Measurements from ENCODE around the gene CBX1. TPM values are rescaled to one million over a fixed set of nuclear protein-coding genes. Genes with fewer than 3 reads are reported as not detected.

CBX1 gene
- total RNA-seq, 1 donor from 2014 or later: 69.3 TPM

DNA sequence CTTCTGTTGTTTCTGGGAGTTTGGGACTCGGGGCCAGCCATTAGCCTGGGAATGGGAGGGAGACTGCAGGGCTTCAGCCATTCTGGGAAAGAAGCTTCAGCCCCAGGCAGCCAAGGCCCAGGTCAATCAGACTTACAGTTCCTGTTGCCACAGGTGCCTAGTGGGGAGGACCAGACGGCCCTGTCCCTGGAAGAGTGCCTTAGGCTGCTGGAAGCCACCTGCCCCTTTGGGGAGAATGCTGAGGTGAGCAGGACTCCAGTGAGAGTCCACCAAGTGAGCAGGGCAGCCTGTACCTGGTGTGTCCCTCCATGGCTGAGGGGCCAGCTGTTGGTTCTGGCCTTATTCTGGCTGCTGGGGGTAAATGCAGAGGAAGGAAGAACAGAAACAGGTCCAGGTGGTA lies 44.4 kb downstream of the CBX1 start:
- Mint-ChIP-seq H3K9me3 (ENCODE audit: unreplicated experiment) (no peaks in the 10 kb centered on the region), H3K4me1 (ENCODE audit: low read depth, unreplicated experiment) (peaks cover 52% of the 10 kb centered on the region), H3K4me3 (ENCODE audit: unreplicated experiment) (peak overlapping the region; percentile 92), H3K27ac (ENCODE audit: unreplicated experiment) (peak overlapping the region; percentile 100), H3K27me3 (ENCODE audit: low read depth, unreplicated experiment) (no peaks in the 10 kb centered on the region), H3K36me3 (ENCODE audit: low read depth, unreplicated experiment) (peaks cover 61% of the 10 kb centered on the region)
- H3K79me2 ChIP-seq (ENCODE audit: insufficient read depth, low read length): peaks cover 81% of the 10 kb centered on the region
- H3K36me3 ChIP-seq (ENCODE audit: insufficient read depth, low read length): peaks cover 29% of the 10 kb centered on the region
- H3K4me3 ChIP-seq (ENCODE audit: insufficient read depth, low read depth, low read length): no peak overlapping the region
- no peaks in the 10 kb centered on the region for H3K9me3 ChIP-seq (ENCODE audit: insufficient read depth, low read depth, low read length)
- no peaks in the 10 kb centered on the region for H3K27me3 ChIP-seq (ENCODE audit: insufficient read depth, low read length)
- no peak overlapping the region for H2AFZ ChIP-seq (ENCODE audit: low read depth, low read length)
- peaks cover 34% of the 10 kb centered on the region for H3K4me1 ChIP-seq (ENCODE audit: insufficient read depth, low read length)
- no peak overlapping the region for H3K9ac ChIP-seq (ENCODE audit: low read length)
- DNase-seq (ENCODE audit: low read depth): no peak
- H3K4me2 ChIP-seq (ENCODE audit: low read length): no peak overlapping the region
- peaks cover 90% of the 10 kb centered on the region for H4K20me1 ChIP-seq (ENCODE audit: insufficient read depth, low read length)
- FAIRE-seq: no peak
- no peak overlapping the region for H3K27ac ChIP-seq (ENCODE audit: low read depth, low read length)
- TF ChIP-seq EZH2 (IDR thresholded peaks at IDR 0.05; ENCODE audit: insufficient read depth, low read length): no peak
- TF ChIP-seq, protein P1, sequence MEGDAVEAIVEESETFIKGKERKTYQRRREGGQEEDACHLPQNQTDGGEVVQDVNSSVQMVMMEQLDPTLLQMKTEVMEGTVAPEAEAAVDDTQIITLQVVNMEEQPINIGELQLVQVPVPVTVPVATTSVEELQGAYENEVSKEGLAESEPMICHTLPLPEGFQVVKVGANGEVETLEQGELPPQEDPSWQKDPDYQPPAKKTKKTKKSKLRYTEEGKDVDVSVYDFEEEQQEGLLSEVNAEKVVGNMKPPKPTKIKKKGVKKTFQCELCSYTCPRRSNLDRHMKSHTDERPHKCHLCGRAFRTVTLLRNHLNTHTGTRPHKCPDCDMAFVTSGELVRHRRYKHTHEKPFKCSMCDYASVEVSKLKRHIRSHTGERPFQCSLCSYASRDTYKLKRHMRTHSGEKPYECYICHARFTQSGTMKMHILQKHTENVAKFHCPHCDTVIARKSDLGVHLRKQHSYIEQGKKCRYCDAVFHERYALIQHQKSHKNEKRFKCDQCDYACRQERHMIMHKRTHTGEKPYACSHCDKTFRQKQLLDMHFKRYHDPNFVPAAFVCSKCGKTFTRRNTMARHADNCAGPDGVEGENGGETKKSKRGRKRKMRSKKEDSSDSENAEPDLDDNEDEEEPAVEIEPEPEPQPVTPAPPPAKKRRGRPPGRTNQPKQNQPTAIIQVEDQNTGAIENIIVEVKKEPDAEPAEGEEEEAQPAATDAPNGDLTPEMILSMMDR (IDR thresholded peaks at IDR 0.05; ENCODE audit: insufficient read depth, low read depth, low read length): no peak

DNA sequence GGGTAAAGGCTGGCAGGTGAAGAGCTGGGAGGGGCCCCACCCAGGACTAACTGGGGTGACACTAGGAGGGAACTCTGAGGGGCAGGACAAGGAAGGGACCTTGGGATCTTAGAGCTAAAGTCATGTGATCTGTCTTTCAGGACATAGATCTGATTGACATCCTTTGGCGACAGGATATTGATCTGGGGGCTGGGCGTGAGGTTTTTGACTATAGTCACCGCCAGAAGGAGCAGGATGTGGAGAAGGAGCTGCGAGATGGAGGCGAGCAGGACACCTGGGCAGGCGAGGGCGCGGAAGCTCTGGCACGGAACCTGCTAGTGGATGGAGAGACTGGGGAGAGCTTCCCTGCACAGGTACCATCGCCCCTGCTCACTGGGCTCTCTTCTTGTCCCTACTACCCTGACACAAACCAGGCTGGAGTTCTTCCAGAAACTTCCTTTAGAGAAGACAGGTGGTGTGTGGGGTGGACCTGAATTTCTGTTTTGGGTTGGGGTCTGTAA lies 45.0 kb downstream of the CBX1 start:
- H3K4me3 Mint-ChIP-seq (ENCODE audit: unreplicated experiment): peak overlapping the region; percentile 92
- H3K4me1 Mint-ChIP-seq (ENCODE audit: low read depth, unreplicated experiment): peaks cover 55% of the 10 kb centered on the region
- Histone ChIP-seq H3K36me3 (ENCODE audit: insufficient read depth, low read length) (peaks cover 25% of the 10 kb centered on the region), H3K4me1 (ENCODE audit: insufficient read depth, low read length) (peaks cover 40% of the 10 kb centered on the region), H3K4me2 (ENCODE audit: low read length) (no peak overlapping the region), H3K79me2 (ENCODE audit: insufficient read depth, low read length) (peaks cover 87% of the 10 kb centered on the region), H3K9me3 (ENCODE audit: insufficient read depth, low read depth, low read length) (no peaks in the 10 kb centered on the region), H2AFZ (ENCODE audit: low read depth, low read length) (no peak overlapping the region), H4K20me1 (ENCODE audit: insufficient read depth, low read length) (peaks cover 90% of the 10 kb centered on the region), H3K4me3 (ENCODE audit: insufficient read depth, low read depth, low read length) (no peak overlapping the region), H3K9ac (ENCODE audit: low read length) (no peak overlapping the region), H3K27me3 (ENCODE audit: insufficient read depth, low read length) (no peaks in the 10 kb centered on the region), H3K27ac (ENCODE audit: low read depth, low read length) (no peak overlapping the region)
- FAIRE-seq (no peak), DNase-seq (ENCODE audit: low read depth) (no peak)
- no peaks in the 10 kb centered on the region for H3K27me3 Mint-ChIP-seq (ENCODE audit: low read depth, unreplicated experiment)
- H3K9me3 Mint-ChIP-seq (ENCODE audit: unreplicated experiment): no peaks in the 10 kb centered on the region
- peak overlapping the region; percentile 100 for H3K27ac Mint-ChIP-seq (ENCODE audit: unreplicated experiment)
- H3K36me3 Mint-ChIP-seq (ENCODE audit: low read depth, unreplicated experiment): peaks cover 55% of the 10 kb centered on the region
- no peak for TF ChIP-seq EZH2 (IDR thresholded peaks at IDR 0.05; ENCODE audit: insufficient read depth, low read length)
- TF ChIP-seq, protein P1 (IDR thresholded peaks at IDR 0.05; ENCODE audit: insufficient read depth, low read depth, low read length): no peak

DNA sequence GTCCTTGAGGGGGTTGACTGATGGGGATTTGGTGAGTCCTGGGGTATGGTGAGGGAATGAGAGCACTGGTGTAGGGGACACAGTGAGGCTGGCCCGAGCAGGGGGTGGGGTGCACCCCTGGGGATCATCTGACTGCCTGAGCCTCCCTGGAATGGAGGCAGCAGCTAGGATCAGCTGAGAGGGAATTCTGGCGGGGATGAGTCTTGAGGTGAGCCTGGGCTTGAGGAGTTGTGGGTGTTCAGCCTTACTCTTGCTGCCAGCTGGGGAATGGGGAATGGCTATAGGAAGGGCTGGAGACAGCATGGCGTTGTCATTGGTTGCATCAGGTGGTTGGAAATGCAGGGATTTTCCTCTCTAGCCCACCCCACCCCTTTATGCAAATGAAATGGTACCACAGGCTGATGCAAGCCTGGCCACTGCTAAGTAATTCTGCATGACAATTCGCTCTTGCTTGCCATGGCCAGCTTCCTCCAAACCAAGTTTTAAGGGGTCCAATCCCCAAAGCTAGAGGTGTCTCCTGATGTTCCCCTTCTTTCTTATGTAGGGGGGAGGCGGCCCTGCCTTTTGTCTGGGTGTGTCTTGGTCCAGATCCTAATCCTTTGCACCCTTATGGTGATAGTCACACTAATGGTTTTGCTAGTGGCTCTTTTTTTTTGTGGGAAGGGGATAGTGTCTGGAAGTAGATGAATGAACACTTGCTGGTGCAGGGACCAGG lies 45.6 kb downstream of the CBX1 start:
- Histone ChIP-seq H3K4me2 (ENCODE audit: low read length) (peak overlapping the region; percentile 90), H3K79me2 (ENCODE audit: insufficient read depth, low read length) (peaks cover 93% of the 10 kb centered on the region), H3K9ac (ENCODE audit: low read length) (no peak overlapping the region), H4K20me1 (ENCODE audit: insufficient read depth, low read length) (peaks cover 93% of the 10 kb centered on the region), H3K9me3 (ENCODE audit: insufficient read depth, low read depth, low read length) (no peaks in the 10 kb centered on the region), H3K4me3 (ENCODE audit: insufficient read depth, low read depth, low read length) (no peak overlapping the region), H2AFZ (ENCODE audit: low read depth, low read length) (no peak overlapping the region), H3K27ac (ENCODE audit: low read depth, low read length) (no peak overlapping the region), H3K27me3 (ENCODE audit: insufficient read depth, low read length) (no peaks in the 10 kb centered on the region), H3K4me1 (ENCODE audit: insufficient read depth, low read length) (peaks cover 46% of the 10 kb centered on the region), H3K36me3 (ENCODE audit: insufficient read depth, low read length) (peaks cover 29% of the 10 kb centered on the region)
- peak overlapping the region; percentile 100 for H3K27ac Mint-ChIP-seq (ENCODE audit: unreplicated experiment)
- H3K4me1 Mint-ChIP-seq (ENCODE audit: low read depth, unreplicated experiment): peaks cover 57% of the 10 kb centered on the region
- H3K4me3 Mint-ChIP-seq (ENCODE audit: unreplicated experiment): peak overlapping the region; percentile 92
- DNase-seq (ENCODE audit: low read depth) (peak; percentile 30), FAIRE-seq (no peak)
- H3K36me3 Mint-ChIP-seq (ENCODE audit: low read depth, unreplicated experiment): peaks cover 54% of the 10 kb centered on the region
- H3K27me3 Mint-ChIP-seq (ENCODE audit: low read depth, unreplicated experiment): no peaks in the 10 kb centered on the region
- no peaks in the 10 kb centered on the region for H3K9me3 Mint-ChIP-seq (ENCODE audit: unreplicated experiment)
- no peak for TF ChIP-seq EZH2 (IDR thresholded peaks at IDR 0.05; ENCODE audit: insufficient read depth, low read length)
- TF ChIP-seq, protein P1 (IDR thresholded peaks at IDR 0.05; ENCODE audit: insufficient read depth, low read depth, low read length): no peak
